ENCODE measurements around the gene UBE2E2.

Gene UBE2E2

DNA sequence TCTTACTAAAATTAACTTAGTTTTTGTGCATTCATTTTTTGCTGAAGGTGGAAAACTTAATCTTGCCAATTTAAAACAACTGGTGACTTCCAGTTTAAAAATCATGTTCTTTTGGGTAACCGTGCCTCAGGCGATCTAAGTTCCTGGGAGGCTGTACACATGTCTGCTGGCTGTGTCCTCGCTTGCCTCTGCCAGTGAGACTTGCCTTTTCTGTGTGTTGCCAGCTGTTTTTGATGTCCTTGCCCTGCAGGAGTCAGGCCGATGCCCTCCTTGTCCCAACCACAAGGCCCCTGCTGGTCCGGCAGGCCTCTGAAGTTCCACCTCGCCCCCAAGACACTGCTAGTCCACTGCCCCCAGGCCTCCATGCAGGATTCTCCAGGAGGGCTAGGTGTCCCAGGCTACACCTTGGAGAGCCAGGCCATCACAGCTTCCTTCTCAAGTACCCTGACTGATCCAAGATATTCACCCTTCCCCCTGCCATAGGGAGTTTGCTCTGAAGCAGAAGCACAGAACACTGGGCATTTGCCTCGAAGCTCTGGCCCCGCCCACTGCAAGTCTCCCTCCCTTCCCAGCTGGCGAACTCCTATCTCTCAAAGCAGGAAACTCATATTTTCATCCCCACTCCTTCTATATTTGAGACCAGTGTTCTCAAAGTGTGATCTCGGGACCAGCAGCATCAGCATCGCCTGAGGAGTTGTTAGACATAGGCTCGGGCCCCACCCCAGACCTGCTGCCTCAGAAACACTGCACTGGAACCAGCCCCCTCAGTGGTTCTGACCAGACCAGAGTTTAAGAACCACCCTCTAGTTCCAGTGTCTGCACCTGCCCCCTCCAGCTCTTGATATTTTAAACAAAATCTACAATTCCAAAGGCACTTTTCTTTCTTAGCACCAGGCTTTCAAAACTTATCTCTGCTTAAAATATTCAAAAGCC, 416.8 kb downstream of the UBE2E2 start:
- DNase-seq (ENCODE audit: low read depth in 2 of 2): no peak

DNA sequence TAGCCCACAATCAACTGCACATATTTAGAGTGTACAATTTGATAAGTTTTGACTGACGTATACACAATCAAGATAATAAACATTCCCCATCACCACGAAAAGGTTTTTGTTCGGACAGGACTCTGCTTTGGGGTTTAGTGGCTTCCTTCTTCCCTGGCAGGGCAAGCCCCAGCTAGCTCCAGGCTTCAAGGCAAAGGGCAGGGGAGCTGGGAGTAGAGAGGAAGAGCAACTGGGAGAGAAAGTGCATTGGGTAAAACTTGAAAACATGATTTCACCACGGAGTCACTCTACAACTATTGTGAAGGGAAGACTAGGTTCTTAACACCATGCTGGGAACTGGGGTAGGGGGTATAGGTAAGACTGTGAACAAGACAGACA, 417.5 kb downstream of the UBE2E2 start:
- no peak for DNase-seq (ENCODE audit: low read depth in 2 of 2)

DNA sequence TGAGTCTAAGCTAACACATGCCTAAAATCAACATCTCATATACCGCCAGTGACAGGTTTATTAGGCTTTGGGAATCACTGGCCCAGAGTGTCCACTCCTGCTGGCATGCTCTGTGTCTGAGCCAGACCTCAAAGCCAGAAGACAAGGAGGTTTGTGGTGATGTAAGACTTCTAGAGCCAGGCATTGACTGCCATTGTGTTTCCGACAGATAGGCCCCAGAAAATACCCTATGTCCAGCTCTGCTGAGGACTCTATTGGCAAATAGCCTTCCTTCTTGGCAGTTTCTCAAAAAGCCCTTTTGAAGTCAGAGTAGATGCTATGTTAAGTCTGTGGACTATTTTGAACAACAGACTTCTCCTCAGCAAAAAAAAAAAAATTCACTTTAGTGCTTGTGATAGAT, 420.7 kb downstream of the UBE2E2 start:
- DNase-seq (ENCODE audit: low read depth in 2 of 2): no peak

DNA sequence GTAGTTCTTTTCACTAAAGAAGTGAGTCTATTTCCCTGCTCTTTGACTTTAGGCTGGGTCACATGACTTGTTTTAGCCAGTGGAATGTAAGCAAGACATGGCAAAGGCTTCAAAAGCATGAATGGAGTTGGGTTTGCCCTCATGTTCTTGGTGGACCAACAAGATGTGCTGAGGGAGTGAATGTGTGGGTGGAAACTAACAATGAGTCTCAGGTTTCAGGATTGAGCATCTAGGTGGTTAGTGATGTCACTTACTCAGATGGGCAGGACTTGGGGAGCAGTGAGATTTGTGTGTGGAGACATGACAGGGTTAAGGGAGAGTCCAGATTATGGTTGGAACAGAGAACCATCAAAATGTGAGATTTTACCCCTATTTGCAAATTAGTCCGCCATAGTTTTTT, 421.2 kb downstream of the UBE2E2 start:
- no peak for DNase-seq (ENCODE audit: low read depth in 2 of 2)

DNA sequence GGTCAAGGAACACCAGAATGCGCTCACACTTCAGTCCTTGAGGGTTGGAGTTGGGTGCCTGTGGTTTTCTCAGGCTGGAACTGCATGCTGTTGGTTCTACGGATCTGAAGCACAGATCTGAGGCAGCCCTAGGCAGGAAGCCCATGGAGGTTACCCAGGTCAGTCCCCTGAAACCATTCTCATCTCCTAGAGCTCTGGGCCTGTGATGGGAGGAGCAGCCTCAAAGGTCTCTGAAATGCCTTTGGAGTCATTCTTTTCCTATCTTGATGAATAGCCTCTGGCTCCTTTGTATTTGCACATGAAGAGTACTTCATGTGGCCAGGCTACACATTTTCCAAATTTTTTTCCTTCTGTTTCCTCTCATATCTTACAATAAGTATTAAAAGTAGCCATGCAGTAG, 423.3 kb downstream of the UBE2E2 start:
- no peak for DNase-seq (ENCODE audit: low read depth in 2 of 2)

DNA sequence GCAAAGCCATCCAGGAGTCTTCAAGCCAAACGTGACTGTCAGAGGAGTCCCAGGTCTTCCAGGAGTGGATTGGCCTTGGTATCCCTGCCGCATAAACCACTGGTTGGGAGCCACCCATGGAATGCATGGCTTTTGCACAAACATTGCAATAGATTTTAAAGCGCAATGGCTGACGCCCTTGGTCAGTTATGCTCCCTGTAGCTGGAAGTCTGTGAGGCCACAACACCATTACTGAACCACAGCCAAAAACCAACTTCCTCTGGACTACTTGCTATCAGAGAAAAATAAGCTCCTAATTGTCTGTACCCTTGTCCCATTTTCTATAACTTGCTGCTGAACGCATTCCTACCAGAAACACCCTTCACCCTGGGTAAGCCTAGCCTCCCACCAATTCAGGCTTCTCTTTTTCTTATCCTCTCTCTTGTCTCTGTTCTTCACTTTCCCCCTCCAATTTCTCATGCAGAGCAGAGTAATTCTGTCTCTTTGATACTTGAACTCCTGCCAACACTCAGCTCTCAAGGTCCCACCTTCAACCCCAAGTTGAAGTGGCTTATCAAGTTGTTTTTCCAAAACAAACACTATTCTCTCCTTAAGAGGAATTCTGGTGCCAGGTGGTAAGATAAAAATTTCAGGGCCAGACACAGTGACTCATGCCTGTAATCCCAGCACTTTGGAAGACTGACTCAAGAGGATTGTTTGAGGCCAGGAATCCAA, 426.2 kb downstream of the UBE2E2 start:
- no peak for DNase-seq (ENCODE audit: low read depth in 2 of 2)

DNA sequence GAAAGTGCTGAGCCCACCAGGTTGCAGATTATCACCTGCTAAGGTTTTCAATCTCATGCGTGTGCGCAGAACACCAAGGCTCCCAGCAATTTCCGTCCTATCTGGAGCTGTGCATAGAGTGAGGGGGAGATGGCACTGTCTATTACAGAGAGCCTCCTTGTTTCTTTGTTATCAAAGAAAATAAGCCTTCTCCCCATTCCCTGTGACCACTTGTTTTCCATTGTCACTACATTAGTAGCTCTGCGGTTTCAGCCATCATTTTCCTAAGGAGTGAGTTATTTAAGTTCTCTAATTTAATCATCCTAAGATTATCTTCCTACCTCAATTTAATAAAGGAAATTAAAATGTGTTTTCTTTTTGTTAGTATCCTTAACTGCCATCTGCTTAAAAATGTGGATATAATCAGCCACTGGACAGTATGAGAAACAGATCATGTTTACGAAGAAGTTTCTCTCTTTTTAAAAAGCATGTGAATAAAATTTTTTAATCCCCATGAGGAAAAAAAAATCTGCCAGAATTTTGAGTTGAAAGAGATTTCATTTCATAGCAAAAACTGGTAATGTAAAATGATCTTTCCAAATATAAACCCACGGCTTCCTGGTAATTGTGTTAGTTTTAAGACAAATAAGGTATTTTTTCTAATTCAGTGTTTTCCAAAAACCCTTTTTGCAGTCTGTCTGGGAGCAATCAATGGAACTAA, 430.3 kb downstream of the UBE2E2 start:
- DNase-seq (ENCODE audit: low read depth in 2 of 2): no peak

DNA sequence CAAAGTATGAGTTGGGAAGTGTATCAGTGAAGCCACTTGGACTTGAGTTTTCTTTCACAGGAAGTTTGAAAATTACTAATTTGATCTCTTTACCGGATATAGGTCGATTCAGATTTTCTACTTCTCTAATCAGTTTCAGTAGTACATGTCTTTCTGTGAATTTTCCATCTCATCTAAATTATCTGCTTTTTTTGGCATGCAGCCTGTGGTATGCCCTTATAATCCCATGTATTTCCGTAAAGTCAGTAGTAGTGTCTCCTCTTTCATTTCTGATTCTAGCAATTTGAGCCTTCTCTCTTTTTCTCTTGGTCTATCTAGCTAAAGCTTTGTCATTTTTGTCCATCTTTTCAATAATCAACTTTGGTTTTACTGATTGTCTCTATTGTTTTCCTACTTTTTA, 434.2 kb downstream of the UBE2E2 start:
- no peak for DNase-seq (ENCODE audit: low read depth in 2 of 2)

DNA sequence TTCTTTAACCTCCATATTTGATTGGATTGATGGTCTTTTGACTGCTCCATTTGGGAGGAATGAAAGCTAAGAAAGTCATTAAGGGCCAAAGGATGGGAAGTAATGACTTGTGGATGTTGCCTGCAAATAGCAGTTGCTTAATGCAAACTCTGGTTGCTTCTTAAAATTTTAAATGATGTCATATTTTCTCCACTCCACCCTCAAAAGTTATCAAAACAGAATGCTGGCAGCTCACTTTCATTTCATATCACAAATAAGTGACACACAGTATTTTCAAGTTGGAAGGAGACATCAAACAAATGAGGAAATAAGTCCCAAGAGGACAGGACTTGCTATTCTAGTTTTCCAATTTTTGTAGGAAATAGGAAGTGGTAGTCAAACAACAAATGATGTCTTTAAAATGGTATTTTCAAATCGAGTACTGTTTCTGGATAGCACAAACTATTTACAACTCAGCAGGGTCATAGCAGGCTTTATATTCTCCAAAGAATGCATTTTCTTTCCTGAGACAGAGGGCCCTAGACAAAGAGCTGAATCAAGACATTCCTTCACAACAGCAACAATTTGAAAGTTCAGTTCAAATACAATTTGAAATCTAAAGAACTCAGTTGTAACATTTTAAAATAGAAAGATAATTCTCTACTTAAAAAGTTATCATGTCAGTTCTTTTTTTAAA, 437.5 kb downstream of the UBE2E2 start:
- no peak for DNase-seq (ENCODE audit: low read depth in 2 of 2)

All from stimulated activated CD8-positive, alpha-beta memory T cell treated with anti-CD3 and anti-CD28 coated beads, Interleukin-2, amount 100 ng/mL, for 48 hours (primary cell).